Osteocyte (in vitro differentiated cells): Measurements from ENCODE around the gene TFAP2B. TPM values are rescaled to one million over a fixed set of nuclear protein-coding genes. Genes with fewer than 3 reads are reported as not detected.

ENCODE experiments used
- DNase-seq: peaks from one replicate; pipeline ENCODE4 v3.0.0; 2021; ENCODE audit warnings: mixed read lengths; ENCODE audit not compliant: unreplicated experiment; ENCODE audit errors: extremely low spot score
- H3K27ac Mint-ChIP-seq: one replicate; pipeline ENCODE4 v1.8.0; 2021; ENCODE audit warnings: mild to moderate bottlenecking, mixed read lengths; ENCODE audit not compliant: unreplicated experiment
- H3K27me3 Mint-ChIP-seq: one replicate; pipeline ENCODE4 v1.8.0; 2021; ENCODE audit warnings: mixed read lengths; ENCODE audit not compliant: unreplicated experiment
- H3K36me3 Mint-ChIP-seq: one replicate; pipeline ENCODE4 v1.8.0; 2021; ENCODE audit warnings: mixed read lengths; ENCODE audit not compliant: unreplicated experiment
- H3K4me1 Mint-ChIP-seq: one replicate; pipeline ENCODE4 v1.8.0; 2021; ENCODE audit warnings: mixed read lengths; ENCODE audit not compliant: unreplicated experiment
- H3K4me3 Mint-ChIP-seq: one replicate; pipeline ENCODE4 v1.8.0; 2021; ENCODE audit warnings: mild to moderate bottlenecking, moderate library complexity, mixed read lengths; ENCODE audit not compliant: unreplicated experiment
- H3K9me3 Mint-ChIP-seq: one replicate; pipeline ENCODE4 v1.8.0; 2021; ENCODE audit warnings: mixed read lengths; ENCODE audit not compliant: unreplicated experiment
- CTCF ChIP-seq: fragments of 200-600 bp; sonication (generic); IDR thresholded peaks from 2 replicates; pipeline ENCODE4 v1.5.0; 2021; ENCODE audit warnings: antibody characterized with exemption, mild to moderate bottlenecking, moderate library complexity
- total RNA-seq: library from RNA; stranded (reverse); gene quantifications from 2 replicates; pipeline ENCODE4 v1.2.1, GENCODE V29; 2021

The TFAP2B gene
- total RNA-seq, 1 donor from 2014 or later = 26.4 TPM

GRCh38 chr6:50846852-50847155 lies 28.1 kb downstream of the TFAP2B start:
- Mint-ChIP-seq H3K9me3 (no peaks in the 10 kb centered on the region), H3K27ac (no peak overlapping the region), H3K4me1 (peaks cover 28% of the 10 kb centered on the region), H3K36me3 (peaks cover 20% of the 10 kb centered on the region), H3K4me3 (no peak overlapping the region), H3K27me3 (peaks cover 3% of the 10 kb centered on the region)
- DNase-seq = no peak
- TF ChIP-seq CTCF = no peak

GRCh38 chr6:50847890-50848594 lies 29.4 kb downstream of the TFAP2B start:
- no peak for DNase-seq
- Mint-ChIP-seq H3K27ac (peak overlapping the region; percentile 25), H3K9me3 (no peaks in the 10 kb centered on the region), H3K27me3 (peaks cover 3% of the 10 kb centered on the region), H3K4me1 (peaks cover 28% of the 10 kb centered on the region), H3K4me3 (no peak overlapping the region), H3K36me3 (peaks cover 14% of the 10 kb centered on the region)
- TF ChIP-seq CTCF = no peak

GRCh38 chr6:50848989-50849795 lies 30.5 kb downstream of the TFAP2B start:
- peak overlapping the region; percentile 89 for H3K27ac Mint-ChIP-seq
- peaks cover 3% of the 10 kb centered on the region for H3K27me3 Mint-ChIP-seq

GRCh38 chr6:50849796-50850180 lies 31.1 kb downstream of the TFAP2B start:
- Mint-ChIP-seq H3K27me3 (peaks cover 3% of the 10 kb centered on the region), H3K36me3 (peaks cover 2% of the 10 kb centered on the region), H3K4me3 (peak overlapping the region; percentile 82), H3K4me1 (peaks cover 28% of the 10 kb centered on the region), H3K27ac (peak overlapping the region; percentile 89), H3K9me3 (no peaks in the 10 kb centered on the region)
- no peak for DNase-seq
- TF ChIP-seq CTCF = no peak

More at GRCh38 chr6:50848989-50849795, 30.5 kb downstream of the TFAP2B start:
- Mint-ChIP-seq H3K4me1 (peaks cover 28% of the 10 kb centered on the region), H3K36me3 (peaks cover 6% of the 10 kb centered on the region), H3K9me3 (no peaks in the 10 kb centered on the region), H3K4me3 (peak overlapping the region; percentile 82)
- DNase-seq = no peak
- no peak for TF ChIP-seq CTCF
